ENCODE data around the gene NBEAL1. TPM values are rescaled to one million over a fixed set of nuclear protein-coding genes. Genes with fewer than 3 reads are reported as not detected.
"Not testable (repeated sequence)": the region's sequence is repeated elsewhere in the genome, so short reads cannot be mapped to it uniquely, and the experiment has no call there.

Gene NBEAL1
- total RNA-seq, 1 donor from 2014 or later: 67.2 TPM

- H3K36me3 ChIP-seq: peaks cover 71% of the 10 kb centered on the region
- no peak overlapping the region for H3K27ac ChIP-seq
- no peaks in the 10 kb centered on the region for H3K9me3 ChIP-seq
- no peak for TF ChIP-seq CTCF (IDR thresholded peaks at IDR 0.05)
- DNase-seq (no peak), ATAC-seq (no peak)
- no peaks in the 10 kb centered on the region for H3K27me3 ChIP-seq (ENCODE audit: low read depth)
- no peak overlapping the region for H3K4me3 ChIP-seq
- intact Hi-C loops (cut with DNase I): no loop called here
- no peaks in the 10 kb centered on the region for H3K4me1 ChIP-seq
Observed at GRCh38 chr2:203059567-203060240, 45.0 kb downstream of the NBEAL1 start.

- intact Hi-C loops (cut with DNase I): no loop called here
- H3K4me1 ChIP-seq: no peaks in the 10 kb centered on the region
Observed at GRCh38 chr2:203061346-203061745, 46.7 kb downstream of the NBEAL1 start.

GRCh38 chr2:203062126-203062525 lies 47.5 kb downstream of the NBEAL1 start:
- no peak for DNase-seq

More at GRCh38 chr2:203061346-203061745, 46.7 kb downstream of the NBEAL1 start:
- no peak for DNase-seq
- Histone ChIP-seq H3K4me3 (no peak overlapping the region), H3K27ac (no peak overlapping the region), H3K27me3 (ENCODE audit: low read depth) (no peaks in the 10 kb centered on the region), H3K9me3 (no peaks in the 10 kb centered on the region), H3K36me3 (peaks cover 69% of the 10 kb centered on the region)
- TF ChIP-seq CTCF (IDR thresholded peaks at IDR 0.05): no peak
- ATAC-seq: no peak

DNA sequence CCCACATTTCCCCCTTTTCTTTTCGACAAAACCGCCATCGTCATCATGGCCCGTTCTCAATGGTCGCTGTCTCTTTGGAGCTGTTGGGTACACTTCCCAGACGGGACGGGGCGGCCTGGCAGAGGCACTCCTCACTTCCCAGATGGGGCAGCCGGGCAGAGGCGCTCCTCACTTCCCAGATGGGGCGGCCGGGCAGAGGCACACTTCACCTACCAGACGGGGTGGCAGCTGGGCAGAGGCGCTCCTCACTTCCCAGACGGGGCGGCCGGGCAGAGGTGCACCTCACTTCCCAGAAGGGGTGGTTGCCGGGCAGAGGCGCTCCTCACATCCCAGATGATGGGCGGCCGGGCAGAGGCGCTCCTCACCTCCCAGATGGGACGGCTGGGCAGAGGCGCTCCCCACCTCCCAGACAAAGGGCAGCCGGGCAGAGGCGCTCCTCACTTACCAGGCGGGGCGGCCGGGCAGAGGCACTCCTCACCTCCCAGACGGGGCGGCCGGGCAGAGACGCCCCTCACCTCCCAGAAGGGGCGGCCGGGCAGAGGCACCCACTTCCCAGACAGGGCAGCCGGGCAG lies 51.9 kb downstream of the NBEAL1 start:
- H3K27ac ChIP-seq; H3K4me3 ChIP-seq; H3K4me1 ChIP-seq; H3K27me3 ChIP-seq (ENCODE audit: low read depth); ATAC-seq; H3K9me3 ChIP-seq; DNase-seq; intact Hi-C loops (cut with DNase I): not testable (repeated sequence)
- H3K36me3 ChIP-seq: peaks cover 36% of the 10 kb centered on the region

More at GRCh38 chr2:203062126-203062525, 47.5 kb downstream of the NBEAL1 start:
- Histone ChIP-seq H3K27me3 (ENCODE audit: low read depth) (no peaks in the 10 kb centered on the region), H3K36me3 (peaks cover 61% of the 10 kb centered on the region), H3K9me3 (no peaks in the 10 kb centered on the region), H3K4me1 (no peaks in the 10 kb centered on the region), H3K4me3 (no peak overlapping the region), H3K27ac (no peak overlapping the region)
- no peak for ATAC-seq
- intact Hi-C loops (cut with DNase I): no loop called here
- no peak for TF ChIP-seq CTCF (IDR thresholded peaks at IDR 0.05)

GRCh38 chr2:203070701-203071100 lies 56.0 kb downstream of the NBEAL1 start:
- H3K4me1 ChIP-seq: no peaks in the 10 kb centered on the region
- intact Hi-C loops (cut with DNase I): no loop called here
- ATAC-seq: no peak
- DNase-seq: no peak
- no peak overlapping the region for H3K4me3 ChIP-seq
- TF ChIP-seq CTCF (IDR thresholded peaks at IDR 0.05): no peak
- H3K27ac ChIP-seq: no peak overlapping the region
- no peaks in the 10 kb centered on the region for H3K9me3 ChIP-seq
- no peaks in the 10 kb centered on the region for H3K27me3 ChIP-seq (ENCODE audit: low read depth)
- peaks cover 21% of the 10 kb centered on the region for H3K36me3 ChIP-seq

DNA sequence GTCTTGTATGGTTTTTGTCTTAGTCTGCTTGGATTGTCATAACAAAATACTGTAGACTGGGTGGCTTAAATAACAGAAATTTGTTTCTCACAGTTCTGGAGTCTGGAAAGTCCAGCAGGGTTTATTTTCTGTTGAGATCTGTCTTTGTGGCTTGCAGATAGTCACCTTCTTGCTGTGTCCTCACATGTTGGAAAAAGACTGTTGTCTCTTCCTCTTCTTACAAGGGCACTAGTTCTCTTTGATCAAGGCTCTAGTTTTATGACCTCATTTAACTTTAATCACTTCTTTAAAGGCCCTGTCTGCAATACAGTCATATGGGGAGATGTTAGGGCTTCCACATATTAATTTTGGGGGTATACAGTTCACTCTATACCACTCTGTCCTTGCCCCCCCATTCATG lies 56.5 kb downstream of the NBEAL1 start:
- intact Hi-C loops (cut with DNase I): no loop called here
- Histone ChIP-seq H3K4me1 (no peaks in the 10 kb centered on the region), H3K27me3 (ENCODE audit: low read depth) (no peaks in the 10 kb centered on the region), H3K36me3 (peaks cover 21% of the 10 kb centered on the region), H3K27ac (no peak overlapping the region), H3K4me3 (no peak overlapping the region), H3K9me3 (no peaks in the 10 kb centered on the region)
- no peak for TF ChIP-seq CTCF (IDR thresholded peaks at IDR 0.05)
- ATAC-seq (no peak), DNase-seq (no peak)
